DMS 273 treated with DMSO at 0.1 percent for 48 hours (cell line): Measurements from ENCODE around the gene SSBP4.

ENCODE experiments used
- DNase-seq: peaks from one replicate; lab custom pipeline; 2025; lab: John Stamatoyannopoulos, UW

The SSBP4 gene

GRCh38 chr19:18469069-18469846 lies 50.1 kb downstream of the SSBP4 start:
- DNase-seq, result no peak

GRCh38 chr19:18470787-18471186 lies 51.6 kb downstream of the SSBP4 start:
- DNase-seq, result no peak

- DNase-seq, result no peak
Observed at GRCh38 chr19:18473003-18473705, 54.0 kb downstream of the SSBP4 start.

DNA sequence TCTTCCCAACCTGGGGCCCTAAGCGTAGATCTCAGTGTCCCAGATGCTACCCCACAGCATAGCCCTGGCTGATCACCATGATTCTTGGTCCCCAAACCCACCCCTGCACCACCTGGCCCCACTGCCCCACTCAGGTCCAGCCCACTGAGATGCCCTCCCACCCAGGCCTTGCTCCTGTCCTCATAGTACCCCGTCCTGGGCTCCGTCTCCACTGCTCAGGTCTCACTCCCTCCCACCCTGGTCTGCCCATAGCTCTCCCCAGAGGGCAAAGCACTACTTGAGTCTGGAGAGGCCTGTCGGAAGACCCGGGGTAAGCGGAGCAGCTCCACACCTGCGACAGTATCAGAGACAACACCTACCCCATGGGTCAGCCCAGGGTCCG lies 54.5 kb downstream of the SSBP4 start:
- DNase-seq, result no peak

DNA sequence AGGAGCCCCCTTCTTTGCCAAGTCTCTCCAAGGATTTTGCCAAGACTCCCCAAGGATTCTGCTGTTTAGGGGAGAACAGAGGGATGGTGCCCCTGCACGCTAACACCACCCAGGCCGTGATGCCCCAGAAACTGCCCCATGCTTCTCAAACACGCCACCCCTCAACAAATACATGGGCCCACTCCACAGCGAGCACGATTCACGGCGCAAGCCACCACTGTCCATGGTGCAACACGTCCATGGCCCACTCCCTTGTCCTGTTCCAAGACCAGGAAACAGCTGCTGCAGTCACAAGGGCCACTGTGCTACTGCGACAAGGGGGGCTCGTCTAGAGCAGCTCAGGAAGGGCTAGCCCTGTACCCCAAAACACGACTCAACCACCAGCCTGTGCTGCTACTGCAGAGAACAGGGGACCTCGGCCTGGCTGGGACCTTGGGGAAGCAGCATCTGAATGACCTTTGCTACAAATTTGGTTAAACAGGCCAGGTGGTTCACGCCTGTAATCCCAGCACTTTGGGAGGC lies 55.2 kb downstream of the SSBP4 start:
- DNase-seq, result no peak

GRCh38 chr19:18475004-18475453 lies 55.8 kb downstream of the SSBP4 start:
- DNase-seq, result no peak

DNA sequence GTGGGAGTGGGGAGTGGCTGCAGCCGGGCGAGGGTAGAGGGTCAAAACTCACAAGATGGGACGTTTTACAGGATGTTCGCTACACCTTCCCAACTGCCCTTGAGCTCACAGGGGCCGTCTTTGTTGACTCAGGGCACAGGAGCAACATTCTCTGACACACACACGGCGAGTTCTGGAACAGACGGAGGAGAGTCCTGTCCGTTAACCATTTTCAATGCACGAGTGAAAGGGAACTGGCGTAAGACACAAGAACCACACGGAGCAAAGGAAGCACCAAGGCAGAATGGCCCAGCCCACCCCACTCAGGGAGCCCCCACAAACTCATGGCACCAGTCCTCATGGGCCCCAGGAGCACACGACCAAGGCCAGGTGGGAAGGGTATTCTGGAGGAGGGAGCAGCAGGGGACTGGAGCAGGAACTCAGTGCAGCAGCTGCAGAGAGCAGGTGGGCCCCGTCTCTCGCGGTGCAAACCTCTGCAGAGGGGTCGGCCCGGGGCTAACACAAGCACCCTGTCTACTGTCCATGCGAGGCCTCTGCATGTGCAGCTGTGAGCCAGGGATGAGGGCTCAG lies 56.6 kb downstream of the SSBP4 start:
- DNase-seq, result no peak

DNA sequence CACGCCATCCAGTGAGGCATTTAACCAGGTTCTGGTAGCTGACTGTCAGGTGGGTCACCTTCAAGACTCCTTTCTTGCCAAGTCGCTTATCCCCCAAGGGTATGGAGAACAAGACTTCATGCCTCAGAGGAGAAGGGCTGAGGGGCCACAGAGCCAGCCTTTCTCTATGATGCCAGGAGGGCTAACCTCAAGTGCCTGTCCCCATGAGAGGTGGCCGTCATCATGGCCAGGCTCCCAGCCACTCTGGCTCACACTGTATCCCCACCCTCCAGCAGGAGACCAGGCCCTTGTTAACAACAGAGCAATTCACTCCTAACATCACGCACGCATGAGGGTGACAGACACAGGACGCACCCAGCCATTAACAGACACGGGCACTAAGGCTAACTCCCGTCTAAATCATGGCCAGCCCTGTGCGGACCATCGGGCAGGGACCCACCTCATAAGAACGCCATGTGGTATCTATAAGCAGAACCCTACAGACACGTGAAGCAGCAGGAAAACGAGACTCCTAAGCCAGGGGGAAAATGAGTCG lies 57.4 kb downstream of the SSBP4 start:
- DNase-seq, result no peak

- no peak for DNase-seq
Observed at GRCh38 chr19:18477042-18477779, 58.0 kb downstream of the SSBP4 start.

DNA sequence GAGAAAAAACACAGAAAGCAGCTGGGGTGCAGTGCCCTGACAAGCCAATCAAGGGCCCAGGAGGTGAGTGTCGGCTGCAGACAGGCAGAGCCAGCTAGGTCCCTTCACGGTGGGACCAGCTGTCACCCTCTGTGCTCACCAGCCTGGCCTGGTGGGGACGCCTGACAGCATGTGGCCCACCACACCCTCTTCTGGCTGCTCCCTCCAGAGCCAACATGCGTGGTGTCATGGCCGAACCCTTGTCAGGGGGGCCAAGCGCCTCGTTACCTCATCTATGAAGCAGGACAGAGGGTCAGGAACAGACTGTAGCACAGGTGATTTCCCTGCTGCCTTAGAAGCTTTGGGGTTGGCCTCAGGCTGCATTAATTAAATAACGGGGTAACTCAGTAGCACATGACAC lies 58.8 kb downstream of the SSBP4 start:
- no peak for DNase-seq

DNA sequence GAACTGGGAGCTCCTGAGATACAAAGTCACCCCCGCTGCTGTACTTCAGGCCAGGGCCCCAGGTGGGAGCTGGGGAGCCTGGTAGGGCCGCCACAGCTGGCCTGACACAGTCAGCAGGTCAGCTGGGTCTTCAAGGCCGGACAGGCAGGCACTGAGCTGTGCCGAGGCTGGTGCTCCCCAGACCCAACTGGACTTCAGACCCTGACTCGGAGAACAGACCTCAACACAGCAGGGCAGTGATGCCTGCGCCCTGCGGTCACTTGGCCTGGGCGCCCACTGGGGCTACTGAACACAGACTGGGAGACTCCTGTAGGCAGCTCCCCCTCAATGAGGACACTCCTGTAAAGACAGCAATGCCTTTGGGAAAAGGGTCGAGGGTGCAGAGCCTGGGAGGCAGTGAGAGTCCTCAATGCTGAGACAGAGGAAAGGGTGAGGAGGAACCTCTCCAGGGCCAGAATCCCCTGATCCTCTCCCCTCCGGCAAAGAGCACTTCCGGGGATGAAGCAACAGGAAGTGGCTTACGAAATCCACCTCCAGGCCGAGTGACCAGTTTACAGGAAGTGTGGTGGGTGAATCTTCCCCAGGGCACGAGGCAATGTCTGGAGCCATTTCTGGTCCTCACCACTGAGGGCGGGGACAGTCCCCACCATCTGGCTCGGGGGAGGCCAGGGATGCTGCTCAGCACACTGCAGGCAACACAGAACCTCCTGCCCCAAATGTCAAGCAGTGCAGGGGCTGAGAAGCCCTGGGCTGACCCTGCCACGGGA lies 59.5 kb downstream of the SSBP4 start:
- DNase-seq, result no peak

DNA sequence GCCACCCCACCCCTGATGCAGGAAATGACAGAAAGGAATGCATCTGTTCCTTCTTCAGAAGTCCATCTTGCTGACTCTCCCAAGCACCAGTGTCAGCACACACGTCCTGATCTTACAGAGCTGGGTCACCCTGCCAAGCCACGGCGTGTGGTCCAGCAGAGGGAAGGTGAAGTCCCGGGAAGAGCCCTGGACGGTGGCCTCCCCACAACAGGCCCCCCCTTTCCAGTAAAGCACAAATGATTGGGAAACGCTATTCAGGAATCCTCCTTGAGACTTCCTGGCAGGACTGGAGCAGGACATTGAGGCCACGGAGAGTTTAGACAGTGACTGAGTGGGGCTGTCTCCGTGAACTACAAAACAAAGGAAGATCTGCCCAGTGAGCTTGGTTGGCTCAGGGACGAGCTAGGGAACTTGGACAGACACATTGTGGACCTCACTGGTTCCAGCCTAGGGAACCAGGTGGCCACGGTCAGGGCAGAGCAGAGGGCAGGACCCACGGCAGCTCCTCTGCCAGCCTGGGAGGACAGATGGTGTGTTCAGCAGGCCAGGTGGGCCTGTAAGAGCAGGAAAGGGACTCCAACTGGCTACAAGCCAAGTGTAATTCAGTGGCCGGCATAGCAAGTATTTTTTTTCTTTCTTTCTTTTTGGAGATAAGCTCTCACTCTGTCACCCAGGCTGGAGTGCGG lies 61.0 kb downstream of the SSBP4 start:
- DNase-seq, result peak; percentile 88

- no peak for DNase-seq
Observed at GRCh38 chr19:18481505-18482222, 62.5 kb downstream of the SSBP4 start.

DNA sequence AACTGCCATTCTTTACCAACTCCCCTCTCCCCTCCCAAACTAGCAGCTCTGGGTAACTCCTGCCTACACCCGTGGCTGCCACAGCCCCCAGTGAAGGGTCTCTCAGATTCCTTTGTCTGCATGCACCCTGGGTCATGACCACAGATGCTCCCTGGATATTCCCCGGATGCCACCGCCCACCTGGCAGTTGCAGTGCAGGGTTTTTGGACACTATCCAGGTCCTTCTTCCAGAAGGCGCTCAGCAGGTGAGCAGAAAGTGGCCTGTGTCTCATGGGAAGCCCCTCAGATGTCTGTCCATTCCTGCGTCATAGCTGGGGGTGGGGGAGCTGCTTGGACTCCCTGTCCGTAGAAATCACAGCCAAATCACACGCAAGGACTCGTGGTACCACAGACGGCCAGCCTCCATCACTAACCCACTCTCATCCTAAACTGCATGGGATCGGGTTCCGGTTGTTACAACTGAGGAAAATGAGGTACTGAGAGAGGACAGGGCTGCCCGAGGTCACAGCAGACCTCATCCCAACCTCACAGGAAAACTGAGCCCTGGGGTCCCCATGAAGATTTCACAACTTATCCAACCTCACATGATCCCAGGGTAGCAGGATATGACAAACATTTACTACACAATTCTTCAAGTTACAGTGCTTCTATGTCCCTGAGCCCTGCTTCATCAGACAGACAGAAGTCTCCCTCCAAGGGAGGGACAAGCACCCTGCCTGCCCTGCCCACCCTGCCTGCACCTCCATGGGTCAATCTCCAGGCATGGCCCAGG lies 64.1 kb downstream of the SSBP4 start:
- DNase-seq, result no peak
